NB4 (cell line): ENCODE measurements around the gene LPAR1.

Experiments used
- CTCF ChIP-seq: IDR thresholded peaks from one replicate; pipeline ENCODE4 v1.5.1; 2012; ENCODE audit warnings: low read depth, low read length
- POLR2A ChIP-seq: IDR thresholded peaks from 2 replicates; pipeline ENCODE4 v1.6.1; 2011; ENCODE audit warnings: mild to moderate bottlenecking; ENCODE audit not compliant: insufficient read length; ENCODE audit errors: extremely low read depth

- TF ChIP-seq CTCF (no peak), POLR2A (no peak)
Measured at GRCh38 chr9:110856772-110857171, 181.5 kb downstream of the LPAR1 start.
